Stimulated activated CD4-positive, alpha-beta T cell treated with anti-CD3 and anti-CD28 coated beads, Interleukin-15, amount 100 ng/mL, for 48 hours (primary cell): ENCODE measurements around the gene CFAP210.

ENCODE experiments used
- DNase-seq, 2 donors: peaks; one replicate each; pipeline ENCODE4 v3.0.0-alpha.2; 2020; ENCODE audit warnings: low read depth in 2 of 2

The CFAP210 gene

DNA sequence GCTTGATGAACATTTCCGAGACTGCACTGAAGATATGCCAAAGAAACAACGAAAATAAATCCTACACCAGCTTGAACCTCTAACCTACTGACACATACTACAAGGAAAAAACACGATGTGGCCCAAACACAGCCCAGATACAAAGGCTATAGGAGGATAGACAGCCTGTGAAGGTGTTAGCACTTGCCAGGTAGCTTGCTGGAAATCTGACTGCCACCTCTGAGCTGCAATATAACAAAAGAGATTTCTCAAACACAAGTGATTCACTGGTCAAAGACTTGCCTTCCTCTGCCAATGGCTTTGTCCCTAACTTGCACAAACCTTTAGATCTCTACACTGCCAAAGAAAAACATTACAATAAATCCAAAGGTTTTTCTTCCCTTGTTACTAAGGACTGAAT is 21.1 kb downstream of the CFAP210 start:
- no peak for DNase-seq

- DNase-seq = no peak
Measured at GRCh38 chr2:169672406-169672805, 21.8 kb downstream of the CFAP210 start.

- no peak for DNase-seq
Measured at GRCh38 chr2:169670937-169671336, 23.3 kb downstream of the CFAP210 start.

DNA sequence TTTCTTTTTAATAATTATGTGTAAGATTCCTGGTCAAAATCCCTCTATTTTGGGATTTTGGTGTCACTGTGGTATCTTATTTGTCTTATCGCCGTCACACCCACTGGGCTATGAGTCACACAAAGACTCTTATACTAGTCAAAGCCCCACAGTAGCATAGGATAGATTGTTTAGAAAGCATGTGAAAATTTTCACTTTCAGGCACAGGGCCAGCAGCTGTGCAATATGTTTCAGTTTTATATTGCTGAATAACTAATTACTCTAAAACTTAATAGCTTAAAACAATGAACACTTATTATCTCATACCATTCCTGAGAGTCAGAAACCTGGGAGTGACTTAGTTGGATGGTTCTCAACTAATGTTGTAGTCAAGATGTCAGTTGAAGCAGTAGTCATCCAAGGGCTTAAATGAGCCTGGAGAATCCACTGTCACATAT is 24.0 kb downstream of the CFAP210 start:
- no peak for DNase-seq

DNA sequence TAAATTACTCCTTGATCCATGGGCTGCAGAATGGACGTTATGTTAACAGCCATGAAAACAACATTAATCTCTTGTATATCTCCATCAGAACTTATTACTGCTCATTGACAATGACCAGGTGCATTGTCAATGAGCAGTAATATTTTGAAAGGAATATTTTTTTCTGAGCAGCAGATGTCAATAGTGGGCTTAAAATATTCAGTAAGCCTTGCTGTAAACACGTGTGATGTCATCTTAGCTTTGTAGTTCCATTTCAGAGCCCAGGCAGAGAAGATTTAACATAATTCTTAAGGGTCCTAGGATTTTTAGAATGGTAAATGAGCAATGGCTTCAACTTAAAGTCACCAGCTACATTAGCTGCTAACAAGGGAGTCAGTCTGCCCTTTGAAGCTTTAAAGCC is 26.6 kb downstream of the CFAP210 start:
- DNase-seq = no peak

- DNase-seq = no peak
Measured at GRCh38 chr2:169664978-169665930, 29.0 kb downstream of the CFAP210 start.

DNA sequence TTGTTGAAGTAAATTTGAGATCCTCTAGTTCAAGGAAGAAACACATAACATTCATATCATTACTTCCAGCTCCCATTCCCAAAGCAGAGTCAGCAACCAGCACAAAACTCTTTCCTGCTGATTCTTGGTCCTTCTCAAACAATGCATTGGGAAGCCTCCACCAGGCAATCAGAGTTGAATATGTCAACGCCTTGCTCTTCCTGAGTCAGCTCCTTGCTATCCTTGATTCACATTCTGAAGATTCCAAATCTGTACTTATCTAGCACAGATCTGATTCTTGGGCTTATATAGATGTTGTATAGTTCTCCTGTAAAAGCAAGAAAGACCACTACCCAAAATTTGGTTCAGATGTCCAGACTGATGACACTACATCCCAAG is 29.6 kb downstream of the CFAP210 start:
- no peak for DNase-seq

DNA sequence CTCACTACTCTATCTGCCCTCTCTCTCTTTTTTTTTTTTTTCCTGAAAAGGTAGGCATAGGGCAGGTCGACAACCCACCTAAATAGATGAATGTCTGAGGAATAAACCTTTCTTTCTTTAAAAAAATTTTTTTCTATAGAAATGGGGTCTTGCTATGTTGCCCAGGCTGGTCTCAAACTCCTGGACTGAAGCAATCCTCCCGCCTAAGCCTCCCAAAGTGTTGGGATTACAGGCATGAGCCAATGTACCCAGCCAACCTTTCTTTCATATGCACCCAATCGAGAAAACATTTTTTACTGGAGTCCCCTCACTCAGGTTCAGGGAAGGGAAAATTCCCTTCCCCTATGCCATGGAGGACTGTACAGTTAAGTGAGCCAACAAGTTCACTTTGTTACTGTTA is 31.0 kb downstream of the CFAP210 start:
- DNase-seq = no peak

DNA sequence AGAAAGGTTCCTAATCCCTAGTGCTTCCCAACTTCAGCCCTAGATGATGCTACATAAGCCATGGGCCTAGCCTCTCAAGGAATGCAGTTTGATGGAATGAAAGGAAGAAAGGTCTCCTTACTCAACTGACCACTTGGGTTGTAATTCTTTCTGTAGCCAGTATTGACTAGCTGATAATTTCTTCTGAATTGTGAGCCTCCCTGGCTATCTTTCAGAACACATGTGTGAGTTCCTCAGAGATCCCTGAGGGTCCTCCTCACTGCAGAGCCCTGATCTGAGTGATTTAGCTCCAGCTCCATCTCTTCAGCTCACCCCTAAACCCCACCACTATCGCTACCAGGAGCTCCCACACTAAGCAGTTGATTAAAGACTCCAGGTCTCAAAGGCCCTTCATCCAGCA is 31.5 kb downstream of the CFAP210 start:
- no peak for DNase-seq

- no peak for DNase-seq
Measured at GRCh38 chr2:169661265-169661664, 32.9 kb downstream of the CFAP210 start.

DNA sequence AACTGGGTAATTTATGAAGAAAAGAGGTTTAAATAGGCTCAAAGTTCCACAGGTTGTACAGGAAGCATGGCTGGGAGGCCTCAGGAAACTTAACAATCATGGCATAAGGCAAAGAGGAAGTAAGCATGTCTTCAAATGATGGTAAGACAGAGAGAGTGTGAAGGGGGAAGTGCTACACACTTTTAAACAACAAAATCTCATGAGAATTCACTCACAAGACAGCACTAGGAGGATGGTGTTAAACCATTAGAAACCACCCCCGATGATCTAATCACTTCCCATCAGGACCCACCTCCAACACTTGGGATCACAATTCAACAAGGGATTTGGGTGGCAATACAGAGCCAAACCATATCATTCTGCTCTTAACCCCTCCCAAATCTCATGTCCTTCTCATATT is 34.9 kb downstream of the CFAP210 start:
- no peak for DNase-seq

DNA sequence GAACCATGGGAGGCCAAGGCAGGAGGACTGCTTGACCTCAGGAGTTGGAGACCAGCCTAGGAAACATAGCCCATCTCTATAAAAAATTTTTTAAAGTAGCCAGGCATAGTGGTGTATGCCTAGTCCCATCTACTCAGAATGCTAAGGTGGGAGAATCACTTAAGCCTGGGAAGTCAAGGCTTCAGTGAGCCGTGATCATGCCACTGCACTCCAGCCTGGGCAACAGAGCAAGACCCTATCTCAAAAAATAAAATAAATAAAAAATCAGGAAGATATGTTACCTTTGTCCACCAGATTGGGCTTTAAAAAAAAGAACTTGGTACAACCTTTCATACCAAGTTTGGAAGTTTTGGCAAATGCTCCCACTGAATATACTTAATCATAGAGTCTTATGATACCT is 35.3 kb downstream of the CFAP210 start:
- DNase-seq = no peak

DNA sequence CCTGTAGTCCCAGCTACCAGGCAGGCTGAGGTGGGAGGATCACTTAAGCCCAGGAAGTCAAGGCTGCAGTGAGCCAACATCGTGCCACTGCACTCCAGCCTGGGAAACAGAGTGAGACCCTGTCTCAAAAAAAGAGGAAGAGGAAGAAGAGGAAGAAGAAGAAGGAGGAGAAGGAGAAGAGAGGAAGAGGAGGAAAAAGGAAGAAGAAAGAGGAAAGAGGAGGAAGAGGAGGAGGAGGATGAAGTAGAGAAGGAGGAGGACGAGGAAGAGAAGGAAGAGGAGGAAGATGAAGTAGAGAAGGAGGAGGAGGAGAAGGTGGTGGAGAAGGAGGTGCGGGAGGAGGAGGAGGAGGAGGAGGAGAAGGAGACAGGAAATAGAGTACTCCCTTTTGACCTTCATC is 38.0 kb downstream of the CFAP210 start:
- DNase-seq = no peak

DNA sequence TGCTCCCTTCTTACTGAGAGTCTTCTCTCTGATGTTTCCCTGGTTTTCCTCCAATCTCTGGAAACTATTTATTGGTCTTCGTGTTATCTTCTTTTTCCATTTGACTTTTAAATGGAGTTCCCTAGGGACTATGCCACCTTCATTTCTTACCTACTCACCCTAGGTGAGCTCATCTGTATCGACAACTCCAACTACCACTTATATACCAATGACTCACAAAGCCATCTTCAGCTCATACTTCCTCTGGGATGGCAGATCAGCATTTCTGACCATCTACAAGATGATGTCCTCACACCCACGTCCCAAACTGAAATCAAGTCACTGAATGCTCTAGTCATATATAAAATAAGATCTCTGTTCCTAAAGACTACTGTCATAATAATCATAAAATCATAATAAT is 40.6 kb downstream of the CFAP210 start:
- no peak for DNase-seq

DNA sequence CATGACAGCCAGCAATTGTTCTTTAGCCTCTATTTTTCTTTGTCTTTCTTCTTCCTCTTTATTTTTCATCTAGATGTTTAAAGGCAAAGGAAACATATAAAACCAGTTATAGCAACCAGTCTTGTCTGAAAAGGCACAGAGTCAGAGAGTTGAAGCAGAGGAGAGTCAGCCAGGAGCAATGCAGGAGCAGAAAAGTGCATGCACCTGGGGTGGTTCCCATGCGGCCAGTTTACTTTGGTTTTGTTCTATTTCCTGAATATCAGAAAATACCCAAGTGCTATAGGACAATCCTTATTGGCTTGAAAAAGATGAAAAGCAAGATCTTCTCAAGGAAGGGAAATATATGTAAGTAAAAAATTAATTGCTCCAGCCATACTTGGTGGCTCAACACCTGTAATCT is 44.9 kb downstream of the CFAP210 start:
- no peak for DNase-seq

DNA sequence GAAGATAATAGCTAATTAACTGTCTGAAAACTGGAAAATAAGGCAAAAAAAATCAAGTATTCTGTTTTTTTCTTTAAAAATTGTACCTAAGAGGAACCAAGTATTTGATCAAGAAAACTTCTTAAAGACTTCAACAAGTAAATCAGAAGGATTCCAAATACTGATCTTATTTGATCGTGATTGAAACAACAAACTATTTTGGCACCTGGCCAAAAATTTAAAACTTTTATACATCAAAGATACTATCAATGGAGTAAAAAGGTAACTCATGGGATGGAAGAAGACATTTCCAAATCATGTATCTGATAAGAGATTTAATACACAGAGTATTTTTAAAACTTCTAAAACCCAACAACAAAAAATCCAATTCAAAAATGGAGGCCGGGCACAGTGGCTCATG is 46.7 kb downstream of the CFAP210 start:
- DNase-seq = no peak

- no peak for DNase-seq
Measured at GRCh38 chr2:169644173-169644572, 50.0 kb downstream of the CFAP210 start.

DNA sequence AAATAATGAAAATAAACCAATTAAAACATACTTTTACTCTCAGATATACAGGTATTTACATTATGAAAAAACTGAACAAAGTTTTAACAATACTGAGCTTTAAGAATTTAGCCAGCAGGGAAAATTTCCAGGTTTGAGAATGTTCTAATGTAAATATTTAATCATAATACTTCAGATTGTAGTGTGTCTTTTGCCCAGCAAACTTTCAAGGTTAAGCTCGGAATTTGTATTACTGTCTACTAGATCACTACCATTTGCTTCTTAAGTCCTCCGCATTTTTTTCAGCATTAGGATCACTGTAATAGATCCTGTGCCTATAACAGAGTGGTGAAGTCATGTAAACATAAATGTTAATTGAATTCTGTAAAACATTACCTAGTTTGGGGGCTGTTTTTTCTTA is 52.7 kb downstream of the CFAP210 start:
- DNase-seq = no peak

DNA sequence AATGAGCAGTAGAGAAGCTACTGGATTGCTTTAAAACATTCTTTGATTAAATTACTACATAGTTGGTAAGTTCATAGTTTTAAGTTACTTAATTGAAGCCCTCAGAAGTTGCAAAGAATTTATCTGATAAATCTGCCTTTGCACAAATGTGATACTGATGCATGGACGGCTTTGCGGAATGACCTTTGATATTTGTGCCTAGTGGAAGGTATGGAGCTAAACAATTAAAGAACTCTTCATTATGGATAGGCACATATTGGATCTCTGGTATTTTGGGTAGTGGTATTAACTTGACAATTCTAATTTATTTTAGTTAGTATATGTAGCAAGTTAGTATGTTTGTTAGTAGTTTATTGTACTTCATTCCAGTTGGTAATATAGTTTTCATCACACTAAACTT is 54.1 kb downstream of the CFAP210 start:
- DNase-seq = no peak

- no peak for DNase-seq
Measured at GRCh38 chr2:169637620-169638019, 56.6 kb downstream of the CFAP210 start.

DNA sequence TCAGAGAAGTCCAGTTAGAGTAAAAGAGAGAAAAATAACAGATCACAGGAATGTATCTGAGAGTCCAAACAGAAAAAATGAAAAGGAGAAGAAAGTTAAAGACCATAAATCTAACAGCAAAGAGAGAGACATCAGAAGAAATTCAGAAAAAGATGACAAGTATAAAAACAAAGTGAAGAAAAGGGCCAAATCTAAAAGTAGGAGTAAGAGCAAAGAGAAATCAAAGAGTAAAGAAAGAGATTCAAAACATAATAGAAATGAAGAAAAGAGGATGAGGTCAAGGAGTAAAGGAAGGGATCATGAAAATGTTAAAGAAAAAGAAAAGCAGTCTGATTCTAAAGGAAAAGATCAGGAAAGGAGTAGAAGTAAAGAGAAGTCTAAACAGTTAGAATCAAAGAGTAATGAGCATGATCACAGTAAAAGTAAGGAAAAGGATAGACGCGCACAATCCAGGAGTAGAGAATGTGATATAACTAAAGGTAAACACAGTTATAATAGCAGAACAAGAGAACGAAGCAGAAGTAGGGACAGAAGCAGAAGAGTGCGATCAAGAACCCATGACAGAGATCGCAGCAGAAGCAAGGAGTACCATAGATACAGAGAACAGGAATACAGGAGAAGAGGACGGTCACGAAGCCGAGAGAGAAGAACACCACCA is 57.6 kb downstream of the CFAP210 start:
- DNase-seq = no peak

- no peak for DNase-seq
Measured at GRCh38 chr2:169625781-169626180, 68.4 kb downstream of the CFAP210 start.

DNA sequence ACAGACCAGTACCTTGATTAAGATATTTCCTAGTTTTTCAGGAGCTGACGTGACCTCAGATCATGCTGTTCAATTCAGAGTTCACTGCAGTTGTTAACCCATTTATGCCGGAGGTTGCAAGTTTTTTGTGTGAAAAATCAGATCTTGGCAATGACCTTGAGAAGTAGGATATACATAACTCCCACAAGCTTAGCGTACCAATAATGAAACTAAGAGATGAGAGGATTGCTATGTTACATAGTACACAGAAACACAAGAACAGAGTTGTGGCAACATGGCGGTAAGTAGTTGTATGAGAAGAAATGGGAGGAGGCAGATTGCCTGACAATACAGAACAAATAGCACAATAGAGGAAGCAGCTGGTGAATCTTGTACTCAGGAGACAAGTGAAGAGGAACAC is 71.0 kb downstream of the CFAP210 start:
- no peak for DNase-seq
